ENCODE data around the gene RBBP6. TPM values are rescaled to one million over a fixed set of nuclear protein-coding genes. Genes with fewer than 3 reads are reported as not detected.

The RBBP6 gene
- total and polyA plus RNA-seq, 2 experiments from 2014 or later: 40.2 to 88.9 TPM

- no peak overlapping the region for H3K27ac ChIP-seq (ENCODE audit: low read depth)
- H2AFZ ChIP-seq: no peak overlapping the region
- Mint-ChIP-seq H3K9me3 (no peaks in the 10 kb centered on the region), H3K4me1 (peaks cover 8% of the 10 kb centered on the region), H3K4me3 (no peak overlapping the region), H3K27me3 (ENCODE audit: insufficient read depth, low read depth, poor library complexity) (peaks cover 2% of the 10 kb centered on the region), H3K27ac (no peak overlapping the region), H3K36me3 (ENCODE audit: low read depth) (no peaks in the 10 kb centered on the region)
- no peak overlapping the region for H3K4me2 ChIP-seq
- H3F3A ChIP-seq (replicated peaks; ENCODE audit: low read depth): no peaks in the 10 kb centered on the region
- ATAC-seq (no peak), DNase-seq (ENCODE audit: low spot score) (no peak)
- no peak overlapping the region for H3K4me3 ChIP-seq
- no peaks in the 10 kb centered on the region for H3K79me2 ChIP-seq (replicated peaks; ENCODE audit: insufficient read depth)
- no peaks in the 10 kb centered on the region for H3K27me3 ChIP-seq (ENCODE audit: insufficient read depth)
- no peaks in the 10 kb centered on the region; the same call in 1 of the 2 replicates for H3K9me2 ChIP-seq (ENCODE audit: insufficient read depth)
- TF ChIP-seq ZNF114 (CRISPR knock-in tag; IDR thresholded peaks at IDR 0.05) (no peak), EZH2phosphoT487 (IDR thresholded peaks at IDR 0.05; ENCODE audit: unreplicated experiment) (no peak), JUNB (IDR thresholded peaks at IDR 0.05; ENCODE audit: unreplicated experiment) (no peak), STAT1 (IDR thresholded peaks at IDR 0.05; ENCODE audit: unreplicated experiment) (no peak), ETS1 (IDR thresholded peaks at IDR 0.05) (no peak), CTCF (conservative IDR thresholded peaks at IDR 0.05; ENCODE audit: low read depth in 2 of 2) (no peak), REST (IDR thresholded peaks at IDR 0.05; ENCODE audit: unreplicated experiment) (no peak), POLR2AphosphoS5 (IDR thresholded peaks at IDR 0.05; ENCODE audit: low read depth) (no peak), CREB1 (CRISPR knock-in tag; IDR thresholded peaks at IDR 0.05; ENCODE audit: low read depth) (no peak), NANOG (IDR thresholded peaks at IDR 0.05; ENCODE audit: borderline replicate concordance) (no peak), ZNF462 (CRISPR knock-in tag; IDR thresholded peaks at IDR 0.05) (no peak), EZH2 (IDR thresholded peaks at IDR 0.05; ENCODE audit: low read depth, unreplicated experiment) (no peak), ZNF331 (CRISPR knock-in tag; IDR thresholded peaks at IDR 0.05; ENCODE audit: low read depth) (no peak)
- H4K20me1 ChIP-seq (replicated peaks; ENCODE audit: insufficient read depth): no peaks in the 10 kb centered on the region
- H3K4me1 ChIP-seq (ENCODE audit: insufficient read depth): peaks cover 5% of the 10 kb centered on the region; the same call in 1 of the 2 replicates
- H3K36me3 ChIP-seq (ENCODE audit: insufficient read depth): no peaks in the 10 kb centered on the region
These were observed 50.6 kb downstream of the RBBP6 start for GRCh38 chr16:24589997-24590396.

Measured in GM23338 (cell line).